SJCRH30 (cell line): ENCODE measurements around the gene RIMBP2. TPM values are rescaled to one million over a fixed set of nuclear protein-coding genes. Genes with fewer than 3 reads are reported as not detected.
"Not testable (repeated sequence)": the region's sequence is repeated elsewhere in the genome, so short reads cannot be mapped to it uniquely, and the experiment has no call there.

Experiments used
- DNase-seq, 2 experiments: peaks; one replicate each; pipeline ENCODE4 v3.0.0-alpha.2; 2015 to 2020
- H3K27ac ChIP-seq: fragments of 250-450 bp; sonication (Bioruptor Pico); 2 replicates; pipeline ENCODE4 v1.5.1; 2020; ENCODE audit warnings: mild to moderate bottlenecking, moderate library complexity
- H3K27me3 ChIP-seq: fragments of 250-450 bp; sonication (Bioruptor Pico); 2 replicates; pipeline ENCODE4 v1.5.1; 2020; ENCODE audit warnings: mild to moderate bottlenecking, moderate library complexity
- H3K36me3 ChIP-seq: fragments of 250-450 bp; sonication (Bioruptor Pico); 2 replicates; pipeline ENCODE4 v1.5.1; 2020; ENCODE audit warnings: mild to moderate bottlenecking, moderate library complexity
- H3K4me1 ChIP-seq: fragments of 250-450 bp; sonication (Bioruptor Pico); 2 replicates; pipeline ENCODE4 v1.5.1; 2020; ENCODE audit warnings: mild to moderate bottlenecking, moderate library complexity
- H3K4me3 ChIP-seq: fragments of 250-450 bp; sonication (Bioruptor Pico); 2 replicates; pipeline ENCODE4 v1.5.1; 2020; ENCODE audit warnings: mild to moderate bottlenecking, moderate library complexity
- H3K9me3 ChIP-seq: fragments of 250-450 bp; sonication (Bioruptor Pico); replicated peaks from 2 replicates; pipeline ENCODE4 v1.5.1; 2020; ENCODE audit warnings: mild to moderate bottlenecking, moderate library complexity
- total RNA-seq: library from RNA; depleted of rRNA; stranded (reverse); fragments of >200 nt; shearing (Covaris generic); gene quantifications from 2 replicates; pipeline ENCODE4 v1.2.3, GENCODE V29; 2014; rRNA removed

The RIMBP2 gene, protein sequence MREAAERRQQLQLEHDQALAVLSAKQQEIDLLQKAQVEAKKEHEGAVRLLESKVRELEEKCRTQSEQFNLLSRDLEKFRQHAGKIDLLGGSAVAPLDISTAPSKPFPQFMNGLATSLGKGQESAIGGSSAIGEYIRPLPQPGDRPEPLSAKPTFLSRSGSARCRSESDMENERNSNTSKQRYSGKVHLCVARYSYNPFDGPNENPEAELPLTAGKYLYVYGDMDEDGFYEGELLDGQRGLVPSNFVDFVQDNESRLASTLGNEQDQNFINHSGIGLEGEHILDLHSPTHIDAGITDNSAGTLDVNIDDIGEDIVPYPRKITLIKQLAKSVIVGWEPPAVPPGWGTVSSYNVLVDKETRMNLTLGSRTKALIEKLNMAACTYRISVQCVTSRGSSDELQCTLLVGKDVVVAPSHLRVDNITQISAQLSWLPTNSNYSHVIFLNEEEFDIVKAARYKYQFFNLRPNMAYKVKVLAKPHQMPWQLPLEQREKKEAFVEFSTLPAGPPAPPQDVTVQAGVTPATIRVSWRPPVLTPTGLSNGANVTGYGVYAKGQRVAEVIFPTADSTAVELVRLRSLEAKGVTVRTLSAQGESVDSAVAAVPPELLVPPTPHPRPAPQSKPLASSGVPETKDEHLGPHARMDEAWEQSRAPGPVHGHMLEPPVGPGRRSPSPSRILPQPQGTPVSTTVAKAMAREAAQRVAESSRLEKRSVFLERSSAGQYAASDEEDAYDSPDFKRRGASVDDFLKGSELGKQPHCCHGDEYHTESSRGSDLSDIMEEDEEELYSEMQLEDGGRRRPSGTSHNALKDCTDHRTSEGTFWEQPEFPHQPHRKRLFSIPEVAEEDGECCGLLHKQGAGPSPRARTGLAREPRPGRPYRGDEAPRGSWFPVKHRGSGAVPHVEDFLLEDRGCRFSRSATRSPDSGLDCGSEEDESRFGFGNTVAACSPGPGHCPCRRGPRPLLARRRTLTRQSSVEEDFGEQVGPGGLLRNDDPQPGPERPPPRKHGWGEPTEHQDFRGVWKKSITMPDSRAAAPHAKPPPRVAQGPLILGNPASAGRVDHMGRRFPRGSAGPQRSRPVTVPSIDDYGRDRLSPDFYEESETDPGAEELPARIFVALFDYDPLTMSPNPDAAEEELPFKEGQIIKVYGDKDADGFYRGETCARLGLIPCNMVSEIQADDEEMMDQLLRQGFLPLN (N-terminal part only)
- not detected in 2 replicates for total RNA-seq

DNA sequence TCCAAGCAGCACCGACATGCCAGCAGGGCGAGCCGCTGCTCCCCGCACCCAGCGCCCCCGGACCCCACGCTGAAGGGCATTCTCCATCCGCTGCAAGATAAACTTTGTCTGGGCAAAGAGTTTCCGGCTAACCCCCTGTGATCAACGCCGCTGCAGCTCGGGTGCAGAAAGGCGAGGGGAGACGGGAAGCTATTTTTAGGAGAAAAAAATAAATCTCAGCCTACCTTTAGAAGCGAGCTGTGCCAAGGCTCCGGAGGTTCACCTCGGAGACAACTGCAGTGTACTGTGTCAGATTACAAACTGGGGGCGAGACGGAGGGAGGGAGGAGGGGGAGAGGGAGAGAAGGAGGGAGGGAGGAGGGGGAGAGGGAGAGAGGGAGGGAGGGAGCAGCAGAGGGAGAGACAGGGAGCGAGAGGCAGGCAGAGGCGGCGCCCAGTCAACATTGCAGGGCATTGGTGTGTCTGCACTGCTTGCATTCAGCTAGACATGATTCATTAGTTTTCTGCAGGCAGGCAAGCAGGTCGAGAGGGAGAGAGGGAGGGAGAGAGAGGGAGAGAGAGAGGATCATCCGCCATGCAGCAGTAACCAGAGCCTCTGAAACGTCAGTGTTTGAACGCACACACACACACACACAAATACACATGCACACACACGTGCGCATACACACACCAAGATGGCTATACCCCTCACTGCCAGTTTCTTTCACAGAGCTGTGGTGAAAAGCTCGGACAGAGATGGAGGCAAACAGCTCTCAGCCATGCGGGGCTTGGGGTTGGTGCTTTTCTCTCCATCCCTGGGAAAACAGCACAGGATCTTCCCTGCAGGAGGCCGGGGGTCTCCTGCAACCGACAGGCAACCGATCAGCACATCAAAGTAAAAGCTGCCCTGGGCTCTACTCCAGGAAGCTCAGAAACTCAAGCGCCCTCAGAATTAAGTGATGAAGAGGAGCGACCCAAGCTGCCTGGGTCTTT lies at the start of gene RIMBP2:
Gene RIMBP2, minus strand, starts transcription at position 302 of the 971 bp plus-strand sequence. CDS start 237,286 bp downstream, outside the sequence.
- no peak for DNase-seq
- H3K27ac ChIP-seq, result no peak within 1 kb of the TSS
- H3K27me3 ChIP-seq, result peaks cover 8% of the 10 kb centered on the region; the same call in 1 of the 2 replicates
- H3K4me3 ChIP-seq, result no peak within 1 kb of the TSS
- H3K4me1 ChIP-seq, result no peaks in the 10 kb centered on the region
- no peaks in the 10 kb centered on the region for H3K9me3 ChIP-seq
- no peaks in the 10 kb centered on the region for H3K36me3 ChIP-seq

DNA sequence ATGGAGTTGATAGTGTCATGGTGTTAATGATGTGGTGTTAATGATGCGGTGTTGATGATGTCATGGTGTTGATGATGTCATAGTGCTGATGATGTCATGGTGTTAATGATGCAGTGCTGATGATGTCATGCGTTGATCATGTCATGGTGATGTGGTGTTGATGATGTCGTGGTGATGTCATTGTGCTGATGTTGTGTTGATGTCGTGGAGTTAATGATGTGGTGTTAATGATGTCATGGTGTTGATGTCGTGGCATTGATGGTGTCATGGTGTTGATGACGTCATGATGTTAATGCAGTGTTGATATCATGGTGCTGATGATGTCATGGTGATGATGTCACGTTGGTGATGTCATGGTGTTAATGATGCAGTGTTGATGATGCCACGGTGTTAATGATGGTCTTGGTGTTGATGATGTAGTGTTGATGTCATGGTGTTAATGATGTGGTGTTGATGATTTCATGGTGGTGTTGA lies 49.1 kb upstream of the RIMBP2 start:
- Histone ChIP-seq H3K4me1 (no peaks in the 10 kb centered on the region), H3K4me3 (no peak overlapping the region), H3K36me3 (no peaks in the 10 kb centered on the region), H3K27me3 (no peaks in the 10 kb centered on the region), H3K9me3 (no peaks in the 10 kb centered on the region), H3K27ac (no peak overlapping the region)
- peak in 1 of 2 experiments; percentile 26 for DNase-seq

DNA sequence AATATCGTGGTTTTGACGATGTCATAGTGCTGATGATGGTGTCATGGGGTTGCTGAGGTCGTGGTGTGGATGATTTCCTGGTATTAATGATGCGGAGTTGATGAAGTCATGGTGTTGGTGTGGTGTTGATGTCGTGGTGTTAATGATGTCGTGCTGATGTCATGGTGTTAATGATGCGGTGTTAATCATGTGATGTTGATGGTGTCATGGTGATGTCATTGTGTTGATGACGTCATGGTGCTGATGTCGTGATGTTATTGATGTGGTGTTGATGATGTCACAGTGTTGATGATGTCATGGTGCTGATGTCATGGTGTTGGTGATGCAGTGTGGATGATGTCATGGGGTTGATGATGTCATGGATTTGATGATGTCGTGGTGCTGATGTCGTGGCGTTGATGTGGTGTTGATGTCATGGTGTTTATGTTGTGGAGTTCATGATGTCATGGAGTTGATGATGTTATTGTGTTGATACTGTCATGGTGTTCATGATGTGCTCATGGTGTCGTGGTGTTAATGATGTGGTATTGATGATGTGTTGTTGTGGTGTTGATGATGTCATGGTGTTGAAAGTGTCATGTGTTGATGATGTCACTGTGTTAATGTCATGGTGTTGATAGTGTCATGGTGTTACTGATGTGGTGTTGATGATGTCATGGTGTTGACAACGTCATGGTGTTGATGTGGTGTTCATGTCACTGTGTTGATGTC lies 48.5 kb upstream of the RIMBP2 start:
- no peak overlapping the region for H3K4me3 ChIP-seq
- H3K27me3 ChIP-seq, result no peaks in the 10 kb centered on the region
- H3K27ac ChIP-seq, result no peak overlapping the region
- peak; percentile 17 to 34 for DNase-seq
- H3K9me3 ChIP-seq, result no peaks in the 10 kb centered on the region
- no peaks in the 10 kb centered on the region for H3K36me3 ChIP-seq
- H3K4me1 ChIP-seq, result no peaks in the 10 kb centered on the region

DNA sequence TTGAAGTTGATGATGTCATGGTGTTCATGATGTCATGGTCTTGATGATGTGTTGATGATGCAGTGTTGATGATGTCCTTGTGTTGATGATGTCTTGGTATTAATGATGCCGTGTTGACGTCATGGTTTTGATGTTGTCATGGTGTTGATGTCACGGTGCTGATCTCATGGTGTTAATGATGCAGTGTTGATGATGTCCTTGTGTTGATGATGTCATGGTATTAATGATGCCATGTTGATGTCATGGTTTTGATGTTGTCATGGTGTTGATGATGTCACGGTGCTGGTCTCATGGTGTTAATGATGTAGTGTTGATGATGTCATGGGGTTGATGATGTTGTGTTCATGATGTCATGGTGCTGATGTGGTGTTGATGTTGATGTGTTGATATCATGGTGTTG lies 48.0 kb upstream of the RIMBP2 start:
- no peaks in the 10 kb centered on the region for H3K9me3 ChIP-seq
- no peaks in the 10 kb centered on the region for H3K27me3 ChIP-seq
- no peaks in the 10 kb centered on the region for H3K4me1 ChIP-seq
- peak in 1 of 2 experiments; percentile 13 for DNase-seq
- no peaks in the 10 kb centered on the region for H3K36me3 ChIP-seq
- no peak overlapping the region for H3K4me3 ChIP-seq
- no peak overlapping the region for H3K27ac ChIP-seq

DNA sequence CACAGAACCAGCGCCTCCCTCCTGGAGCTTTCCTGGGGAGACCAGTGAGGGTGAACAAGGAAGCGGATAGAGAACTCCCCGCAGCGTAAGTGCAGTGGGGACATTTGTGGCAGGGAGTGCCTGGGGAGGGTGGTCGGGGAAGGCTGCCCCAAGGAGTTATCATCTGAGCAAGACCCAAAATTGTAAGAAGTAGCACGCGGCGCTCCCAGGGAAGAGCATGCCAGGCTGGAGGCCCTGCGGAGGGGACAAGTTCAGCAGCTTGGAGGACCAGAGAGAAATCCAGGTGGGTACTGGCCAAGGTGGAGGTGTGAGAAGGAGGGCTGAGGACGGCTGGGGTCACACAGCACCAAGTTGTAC lies 46.2 kb upstream of the RIMBP2 start:
- Histone ChIP-seq H3K9me3 (no peaks in the 10 kb centered on the region), H3K27ac (no peak overlapping the region), H3K4me3 (no peak overlapping the region), H3K27me3 (no peaks in the 10 kb centered on the region), H3K4me1 (no peaks in the 10 kb centered on the region), H3K36me3 (no peaks in the 10 kb centered on the region)
- DNase-seq, result no peak

GRCh38 chr12:130761537-130762318 lies 45.6 kb upstream of the RIMBP2 start:
- H3K27me3 ChIP-seq, result no peaks in the 10 kb centered on the region
- H3K4me3 ChIP-seq, result no peak overlapping the region
- no peak overlapping the region for H3K27ac ChIP-seq
- no peaks in the 10 kb centered on the region for H3K9me3 ChIP-seq
- H3K36me3 ChIP-seq, result no peaks in the 10 kb centered on the region
- no peaks in the 10 kb centered on the region for H3K4me1 ChIP-seq
- peak; percentile 33 to 39 for DNase-seq

GRCh38 chr12:130754234-130754901 lies 38.3 kb upstream of the RIMBP2 start:
- H3K4me3 ChIP-seq, result no peak overlapping the region
- no peaks in the 10 kb centered on the region for H3K4me1 ChIP-seq
- H3K27ac ChIP-seq, result no peak overlapping the region
- no peaks in the 10 kb centered on the region for H3K36me3 ChIP-seq
- no peak for DNase-seq
- H3K9me3 ChIP-seq, result no peaks in the 10 kb centered on the region
- no peaks in the 10 kb centered on the region for H3K27me3 ChIP-seq

DNA sequence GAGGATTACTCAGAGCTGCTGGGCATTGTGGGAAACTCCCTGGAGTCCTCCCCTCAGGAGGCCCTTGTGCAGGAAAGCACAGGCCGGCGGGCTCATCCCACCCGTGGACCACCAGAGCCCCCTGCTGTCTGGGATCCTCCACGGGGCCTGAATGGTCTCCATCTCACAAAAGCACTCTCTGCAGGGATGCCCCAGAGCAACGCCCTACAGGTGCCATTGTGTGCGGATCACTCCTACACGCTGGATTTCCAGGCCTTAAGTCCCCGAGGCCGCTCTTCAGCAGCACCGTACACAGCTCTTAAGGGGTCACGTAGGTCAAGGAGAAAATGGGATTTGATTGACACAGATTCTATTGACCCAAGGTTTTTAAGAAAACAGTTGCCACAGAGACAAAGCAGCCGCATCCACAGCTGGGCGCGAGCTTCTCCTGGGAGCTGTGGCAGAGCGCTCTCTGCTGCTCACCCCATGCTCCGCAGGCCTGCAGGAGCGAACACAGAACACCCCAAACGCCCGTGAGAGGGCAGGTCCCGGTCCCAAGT lies 36.7 kb upstream of the RIMBP2 start:
- DNase-seq, result no peak
- Histone ChIP-seq H3K36me3 (no peaks in the 10 kb centered on the region), H3K4me1 (no peaks in the 10 kb centered on the region), H3K9me3 (no peaks in the 10 kb centered on the region), H3K27me3 (no peaks in the 10 kb centered on the region; the same call in 1 of the 2 replicates), H3K4me3 (no peak overlapping the region), H3K27ac (no peak overlapping the region)

- not testable (repeated sequence) for H3K27ac ChIP-seq, H3K27me3 ChIP-seq, DNase-seq, H3K4me1 ChIP-seq, H3K4me3 ChIP-seq, H3K9me3 ChIP-seq, H3K36me3 ChIP-seq
Measured at GRCh38 chr12:130752037-130752436, 35.9 kb upstream of the RIMBP2 start.

DNA sequence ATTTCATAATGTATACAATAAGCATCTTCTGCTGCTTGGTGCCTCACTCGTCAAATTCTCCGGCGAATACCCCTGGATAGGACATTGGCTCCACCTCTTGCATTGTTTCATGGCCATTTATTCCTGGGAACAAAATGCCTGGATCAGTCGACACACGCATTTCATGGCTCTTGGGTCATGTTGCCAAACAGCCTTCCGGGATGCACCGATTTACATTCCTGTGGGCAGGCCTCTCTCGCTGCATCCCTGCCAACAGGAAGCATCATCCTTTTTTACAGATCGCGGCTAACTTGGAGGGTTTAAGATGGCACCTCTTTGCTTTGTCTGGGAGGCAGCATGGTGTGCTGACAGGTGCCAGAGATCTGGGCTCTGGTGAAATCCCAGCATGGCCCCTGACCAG lies 32.7 kb upstream of the RIMBP2 start:
- H3K9me3 ChIP-seq, result no peaks in the 10 kb centered on the region
- H3K36me3 ChIP-seq, result no peaks in the 10 kb centered on the region
- no peak for DNase-seq
- H3K4me1 ChIP-seq, result no peaks in the 10 kb centered on the region
- no peaks in the 10 kb centered on the region; the same call in 1 of the 2 replicates for H3K27me3 ChIP-seq
- H3K4me3 ChIP-seq, result no peak overlapping the region
- H3K27ac ChIP-seq, result no peak overlapping the region

GRCh38 chr12:130747867-130748740 lies 32.0 kb upstream of the RIMBP2 start:
- Histone ChIP-seq H3K27ac (no peak overlapping the region), H3K27me3 (no peaks in the 10 kb centered on the region; the same call in 1 of the 2 replicates), H3K4me3 (no peak overlapping the region), H3K9me3 (no peaks in the 10 kb centered on the region), H3K4me1 (no peaks in the 10 kb centered on the region), H3K36me3 (no peaks in the 10 kb centered on the region)
- peak; percentile 46 to 74 for DNase-seq
